NCI-H69 (cell line): ENCODE data around the gene TTC33.
"Not testable (repeated sequence)": the region's sequence is repeated elsewhere in the genome, so short reads cannot be mapped to it uniquely, and the experiment has no call there.

ENCODE experiments used
- DNase-seq: peaks from one replicate; lab custom pipeline; 2025; lab: John Stamatoyannopoulos, UW

Gene TTC33

GRCh38 chr5:40717281-40717680 is 38.5 kb downstream of the TTC33 start:
- no peak for DNase-seq

GRCh38 chr5:40716590-40716989 is 39.2 kb downstream of the TTC33 start:
- DNase-seq, result no peak

GRCh38 chr5:40716000-40716399 is 39.8 kb downstream of the TTC33 start:
- DNase-seq, result no peak

- no peak for DNase-seq
Observed at GRCh38 chr5:40714001-40714400, 41.8 kb downstream of the TTC33 start.

GRCh38 chr5:40710575-40710974 is 45.2 kb downstream of the TTC33 start:
- not testable (repeated sequence) for DNase-seq

- DNase-seq, result not testable (repeated sequence)
Observed at GRCh38 chr5:40705484-40705883, 50.3 kb downstream of the TTC33 start.

GRCh38 chr5:40702027-40702426 is 53.7 kb downstream of the TTC33 start:
- not testable (repeated sequence) for DNase-seq

GRCh38 chr5:40700116-40700782 is 55.5 kb downstream of the TTC33 start:
- DNase-seq, result no peak

- DNase-seq, result no peak
Observed at GRCh38 chr5:40694433-40694832, 61.3 kb downstream of the TTC33 start.

GRCh38 chr5:40691894-40692293 is 63.9 kb downstream of the TTC33 start:
- DNase-seq, result no peak

- DNase-seq, result no peak
Observed at GRCh38 chr5:40690267-40690666, 65.5 kb downstream of the TTC33 start.

GRCh38 chr5:40689438-40689837 is 66.3 kb downstream of the TTC33 start:
- peak; percentile 32 for DNase-seq

- DNase-seq, result no peak
Observed at GRCh38 chr5:40688996-40689395, 66.8 kb downstream of the TTC33 start.

GRCh38 chr5:40688127-40688761 is 67.5 kb downstream of the TTC33 start:
- peak; percentile 84 for DNase-seq

- DNase-seq, result no peak
Observed at GRCh38 chr5:40687321-40687720, 68.4 kb downstream of the TTC33 start.

- no peak for DNase-seq
Observed at GRCh38 chr5:40685976-40686486, 69.7 kb downstream of the TTC33 start.

GRCh38 chr5:40685193-40685592 is 70.6 kb downstream of the TTC33 start:
- DNase-seq, result no peak

GRCh38 chr5:40683305-40683704 is 72.5 kb downstream of the TTC33 start:
- DNase-seq, result no peak

- DNase-seq, result no peak
Observed at GRCh38 chr5:40682154-40683017, 73.4 kb downstream of the TTC33 start.

GRCh38 chr5:40681363-40682153 is 74.2 kb downstream of the TTC33 start:
- no peak for DNase-seq

- no peak for DNase-seq
Observed at GRCh38 chr5:40680741-40681362, 74.9 kb downstream of the TTC33 start.
